ENCODE data around the gene CPNE5. TPM values are rescaled to one million over a fixed set of nuclear protein-coding genes. Genes with fewer than 3 reads are reported as not detected.

The CPNE5 gene
- total RNA-seq, 1 donor from 2014 or later: 1.3 TPM

DNA sequence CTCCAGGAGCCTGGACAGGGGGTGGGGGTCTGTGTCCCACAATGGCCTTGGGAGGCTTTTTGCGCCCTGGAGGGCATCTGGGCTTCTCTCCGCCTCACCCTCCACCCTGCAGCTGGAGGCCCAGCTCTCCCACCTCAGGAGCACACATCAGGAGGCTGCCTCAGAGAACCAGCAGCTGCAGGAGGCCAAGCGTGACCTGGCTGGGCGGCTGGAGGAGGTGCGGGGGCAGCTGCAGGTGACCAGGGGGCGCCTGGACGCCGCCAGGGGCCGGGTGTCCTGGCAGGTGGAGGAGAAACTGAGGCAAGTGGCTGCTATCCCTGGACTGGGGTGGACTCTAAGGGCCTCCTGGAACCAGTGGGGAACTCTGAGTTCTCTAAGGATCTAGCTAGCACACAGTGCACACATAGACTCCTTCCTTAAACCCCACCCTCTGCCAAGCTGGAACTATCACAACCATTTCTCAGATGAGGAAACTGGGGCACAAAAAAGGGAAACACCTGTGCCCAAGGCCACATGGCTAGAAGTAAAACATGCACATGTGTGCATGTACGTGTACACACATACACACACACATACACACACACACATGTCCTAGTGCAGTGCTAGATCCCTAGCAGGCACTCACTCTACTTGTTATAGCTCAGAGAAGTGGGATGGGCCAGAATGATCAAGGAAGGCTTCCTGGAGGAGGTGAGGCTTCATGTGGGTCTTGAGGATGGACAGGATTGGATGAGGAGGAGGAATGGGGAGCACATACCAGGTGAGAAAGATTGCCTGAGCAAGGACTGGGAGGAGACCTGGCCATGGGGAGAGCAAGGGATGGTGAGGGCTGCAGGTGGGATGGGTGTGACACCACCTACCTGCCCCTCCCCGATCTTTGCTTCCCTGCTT is 118.7 kb downstream of the CPNE5 start:
- Histone ChIP-seq H3K9me3 (no peaks in the 10 kb centered on the region), H3K4me1 (no peaks in the 10 kb centered on the region), H3K27me3 (no peaks in the 10 kb centered on the region), H3K27ac (no peak overlapping the region), H3K4me3 (no peak overlapping the region), H3K36me3 (no peaks in the 10 kb centered on the region)
- intact Hi-C loops (cut with DNase I): no loop called here
- no peak for DNase-seq (ENCODE audit: low spot score in 2 of 2)
- TF ChIP-seq, protein P1, sequence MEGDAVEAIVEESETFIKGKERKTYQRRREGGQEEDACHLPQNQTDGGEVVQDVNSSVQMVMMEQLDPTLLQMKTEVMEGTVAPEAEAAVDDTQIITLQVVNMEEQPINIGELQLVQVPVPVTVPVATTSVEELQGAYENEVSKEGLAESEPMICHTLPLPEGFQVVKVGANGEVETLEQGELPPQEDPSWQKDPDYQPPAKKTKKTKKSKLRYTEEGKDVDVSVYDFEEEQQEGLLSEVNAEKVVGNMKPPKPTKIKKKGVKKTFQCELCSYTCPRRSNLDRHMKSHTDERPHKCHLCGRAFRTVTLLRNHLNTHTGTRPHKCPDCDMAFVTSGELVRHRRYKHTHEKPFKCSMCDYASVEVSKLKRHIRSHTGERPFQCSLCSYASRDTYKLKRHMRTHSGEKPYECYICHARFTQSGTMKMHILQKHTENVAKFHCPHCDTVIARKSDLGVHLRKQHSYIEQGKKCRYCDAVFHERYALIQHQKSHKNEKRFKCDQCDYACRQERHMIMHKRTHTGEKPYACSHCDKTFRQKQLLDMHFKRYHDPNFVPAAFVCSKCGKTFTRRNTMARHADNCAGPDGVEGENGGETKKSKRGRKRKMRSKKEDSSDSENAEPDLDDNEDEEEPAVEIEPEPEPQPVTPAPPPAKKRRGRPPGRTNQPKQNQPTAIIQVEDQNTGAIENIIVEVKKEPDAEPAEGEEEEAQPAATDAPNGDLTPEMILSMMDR (IDR thresholded peaks at IDR 0.05): no peak

GRCh38 chr6:36719126-36719525 is 120.1 kb downstream of the CPNE5 start:
- TF ChIP-seq, protein P1 (IDR thresholded peaks at IDR 0.05): no peak
- no peak for DNase-seq (ENCODE audit: low spot score in 2 of 2)

DNA sequence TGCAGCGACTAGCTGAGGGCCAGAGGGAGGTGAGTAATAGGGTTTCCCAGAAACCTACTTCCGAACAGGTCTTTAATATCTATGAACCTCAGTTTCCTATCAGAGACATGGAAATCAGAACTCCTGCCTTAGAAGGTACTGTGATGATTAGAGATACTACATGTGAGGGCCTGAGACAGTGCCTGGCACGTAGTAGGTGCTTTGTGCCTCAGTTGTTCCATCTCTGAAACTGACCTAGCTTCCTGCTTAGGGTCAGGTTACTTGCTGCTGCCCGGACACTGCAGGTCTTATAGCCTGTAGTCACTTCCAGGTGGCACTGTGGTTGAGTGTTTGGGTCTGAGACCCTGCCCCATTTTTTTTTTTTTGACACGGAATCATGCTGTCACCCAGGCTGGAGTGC is 120.7 kb downstream of the CPNE5 start:
- no peaks in the 10 kb centered on the region for H3K36me3 ChIP-seq
- TF ChIP-seq, protein P1 (IDR thresholded peaks at IDR 0.05): no peak
- no peaks in the 10 kb centered on the region for H3K27me3 ChIP-seq
- no peaks in the 10 kb centered on the region for H3K4me1 ChIP-seq
- no peaks in the 10 kb centered on the region for H3K9me3 ChIP-seq
- H3K4me3 ChIP-seq: no peak overlapping the region
- no peak for DNase-seq (ENCODE audit: low spot score in 2 of 2)
- intact Hi-C loops (cut with DNase I): no loop called here
- no peak overlapping the region for H3K27ac ChIP-seq

More at GRCh38 chr6:36719126-36719525, 120.1 kb downstream of the CPNE5 start:
- H3K36me3 ChIP-seq: no peaks in the 10 kb centered on the region
- intact Hi-C loops (cut with DNase I): no loop called here
- H3K4me1 ChIP-seq: no peaks in the 10 kb centered on the region
- H3K4me3 ChIP-seq: no peak overlapping the region
- no peaks in the 10 kb centered on the region for H3K9me3 ChIP-seq
- no peak overlapping the region for H3K27ac ChIP-seq
- no peaks in the 10 kb centered on the region for H3K27me3 ChIP-seq

- Histone ChIP-seq H3K4me1 (no peaks in the 10 kb centered on the region), H3K27ac (no peak overlapping the region), H3K36me3 (no peaks in the 10 kb centered on the region), H3K4me3 (no peak overlapping the region), H3K27me3 (no peaks in the 10 kb centered on the region), H3K9me3 (no peaks in the 10 kb centered on the region)
- TF ChIP-seq, protein P1 (IDR thresholded peaks at IDR 0.05): no peak
- DNase-seq (ENCODE audit: low spot score in 2 of 2): no peak
- intact Hi-C loops (cut with DNase I): no loop called here
Observed at GRCh38 chr6:36717871-36718540, 121.2 kb downstream of the CPNE5 start.

DNA sequence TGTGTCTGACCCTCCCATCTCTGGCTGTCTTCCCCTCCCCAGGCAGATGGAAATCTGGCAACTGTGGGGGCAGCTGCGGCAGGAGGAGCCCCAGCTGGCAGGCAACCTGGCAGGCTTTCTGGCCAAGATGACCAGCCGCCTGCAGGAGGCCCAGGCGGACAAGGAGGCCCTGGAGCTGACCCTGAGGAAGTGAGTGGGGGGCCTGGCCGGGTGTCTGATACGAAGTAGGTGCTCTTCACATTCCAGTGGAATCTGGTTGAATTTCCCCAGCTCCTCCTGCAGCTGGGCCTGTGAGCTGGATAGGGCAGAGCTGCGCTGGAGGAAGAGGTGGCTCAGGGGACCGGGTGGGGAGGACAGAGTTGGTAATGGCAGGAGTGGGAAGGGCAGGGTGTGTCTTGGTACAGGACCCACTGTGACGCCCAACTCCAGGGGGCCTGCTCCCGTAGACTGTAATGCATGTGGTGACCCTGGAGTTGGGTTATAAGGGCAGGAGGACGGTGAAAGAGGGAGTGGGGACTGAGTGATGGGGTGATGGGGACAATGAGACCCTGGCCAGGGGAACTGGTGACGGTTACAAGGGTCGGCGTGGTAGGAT is 121.9 kb downstream of the CPNE5 start:
- H3K36me3 ChIP-seq: no peaks in the 10 kb centered on the region
- DNase-seq (ENCODE audit: low spot score in 2 of 2): no peak
- no peak overlapping the region for H3K4me3 ChIP-seq
- H3K27me3 ChIP-seq: no peaks in the 10 kb centered on the region
- TF ChIP-seq, protein P1 (IDR thresholded peaks at IDR 0.05): no peak
- H3K27ac ChIP-seq: no peak overlapping the region
- no peaks in the 10 kb centered on the region for H3K9me3 ChIP-seq
- no peaks in the 10 kb centered on the region for H3K4me1 ChIP-seq
- intact Hi-C loops (cut with DNase I): no loop called here

Measured in ascending aorta (tissue), 2 donors.